Choroid plexus epithelial cell (primary cell): ENCODE measurements around the gene IMMP2L.

Experiments
- DNase-seq: peaks from one replicate; pipeline ENCODE4 v3.0.0-alpha.2; 2010; ENCODE audit warnings: low read depth
- H3K4me3 ChIP-seq: 2 replicates; pipeline ENCODE4 v1.5.1; 2011; ENCODE audit warnings: low read depth, mild to moderate bottlenecking, control low read depth, low read length, moderate library complexity
- CTCF ChIP-seq: conservative IDR thresholded peaks from 2 replicates; pipeline ENCODE4 v1.5.1; 2011; ENCODE audit warnings: low read depth, mild to moderate bottlenecking, control low read depth, inconsistent platforms, low read length, moderate library complexity

The IMMP2L gene

GRCh38 chr7:111180338-111180737, 382.0 kb downstream of the IMMP2L start:
- no peak for DNase-seq
- TF ChIP-seq CTCF = no peak
- H3K4me3 ChIP-seq = no peak overlapping the region

- TF ChIP-seq CTCF = no peak
- DNase-seq = no peak
- H3K4me3 ChIP-seq = no peak overlapping the region
These were observed 386.3 kb downstream of the IMMP2L start for GRCh38 chr7:111175908-111176441.

GRCh38 chr7:111174510-111174909, 387.8 kb downstream of the IMMP2L start:
- H3K4me3 ChIP-seq = no peak overlapping the region
- no peak for DNase-seq
- TF ChIP-seq CTCF = no peak

- DNase-seq = no peak
- no peak for TF ChIP-seq CTCF
- H3K4me3 ChIP-seq = no peak overlapping the region
These were observed 388.3 kb downstream of the IMMP2L start for GRCh38 chr7:111173990-111174389.

GRCh38 chr7:111173528-111173927, 388.8 kb downstream of the IMMP2L start:
- no peak overlapping the region for H3K4me3 ChIP-seq
- TF ChIP-seq CTCF = no peak
- no peak for DNase-seq

- no peak for TF ChIP-seq CTCF
- DNase-seq = no peak
- H3K4me3 ChIP-seq = no peak overlapping the region
These were observed 389.6 kb downstream of the IMMP2L start for GRCh38 chr7:111172564-111173257.

- H3K4me3 ChIP-seq = no peak overlapping the region
- DNase-seq = peak; percentile 66
- no peak for TF ChIP-seq CTCF
These were observed 394.1 kb downstream of the IMMP2L start for GRCh38 chr7:111168182-111168581.
